HEK293 (cell line): ENCODE data around the gene KLHL5.

Experiments used
- CTCF ChIA-PET: fragments of 350-600 bp; formaldehyde crosslinking; extraction: SDS; loops from one replicate; lab custom pipeline; 2021; ENCODE audit warnings: antibody characterized with exemption; lab: Yijun Ruan, JAX
- POLR2A ChIA-PET: fragments of 300-600 bp; formaldehyde crosslinking; extraction: SDS; loops from one replicate; lab custom pipeline; 2020; ENCODE audit warnings: antibody characterized with exemption, inconsistent platforms; lab: Yijun Ruan, JAX
- H3K27ac ChIP-seq: fragments of 200-500 bp; sonication (Bioruptor generic); 2 replicates; pipeline ENCODE4 v1.5.1; 2014; ENCODE audit warnings: low read depth, low read length, control low read depth, inconsistent platforms; ENCODE audit errors: extremely low read depth
- H3K36me3 ChIP-seq, 2 experiments: fragments of 200-500 bp in 1 of 2; sonication (Bioruptor generic) in 1 of 2; 1 replicate in 1 of 2; 2 replicates in 1 of 2; pipeline ENCODE4 v1.5.1; 2014 to 2017; ENCODE audit warnings: inconsistent platforms in 2 of 2, low read length in 2 of 2; ENCODE audit not compliant: control insufficient read depth in 2 of 2, insufficient read depth in 1 of 2
- H3K4me1 ChIP-seq: fragments of 200-500 bp; sonication (Bioruptor generic); 2 replicates; pipeline ENCODE4 v1.5.1; 2014; ENCODE audit warnings: mild to moderate bottlenecking, low read length, inconsistent platforms; ENCODE audit not compliant: control insufficient read depth, insufficient read depth
- H3K4me3 ChIP-seq: 2 replicates; pipeline ENCODE4 v1.5.1; 2011; ENCODE audit warnings: low read depth, mild to moderate bottlenecking, control low read depth, low read length, moderate library complexity
- H3K9me3 ChIP-seq: fragments of 200-500 bp; sonication (Bioruptor generic); 2 replicates; pipeline ENCODE4 v1.5.1; 2014; ENCODE audit warnings: low read depth, low read length, inconsistent platforms; ENCODE audit not compliant: control insufficient read depth, insufficient read depth
- ATF2 ChIP-seq: fragments of 450-650 bp; formaldehyde crosslinking; IDR thresholded peaks from 2 replicates; pipeline ENCODE4 v1.5.1; 2016; ENCODE audit warnings: missing biosample characterization, missing genetic modification characterization, low read depth
- ELK4 ChIP-seq: IDR thresholded peaks from 2 replicates; pipeline ENCODE4 v1.6.1; 2011; ENCODE audit warnings: mild to moderate bottlenecking, low read depth, low read length, borderline replicate concordance
- GFI1B ChIP-seq: fragments of 450-650 bp; formaldehyde crosslinking; IDR thresholded peaks from 2 replicates; pipeline ENCODE4 v1.5.1; 2016; ENCODE audit warnings: missing biosample characterization, missing genetic modification characterization
- OVOL3 ChIP-seq: fragments of 450-650 bp; formaldehyde crosslinking; IDR thresholded peaks from 2 replicates; pipeline ENCODE4 v1.5.1; 2016; ENCODE audit warnings: missing biosample characterization, missing genetic modification characterization
- PRDM4 ChIP-seq: fragments of 450-650 bp; formaldehyde crosslinking; IDR thresholded peaks from 2 replicates; pipeline ENCODE4 v1.5.1; 2017; ENCODE audit warnings: missing biosample characterization, missing genetic modification characterization
- REPIN1 ChIP-seq: fragments of 450-650 bp; formaldehyde crosslinking; IDR thresholded peaks from 2 replicates; pipeline ENCODE4 v1.5.1; 2017; ENCODE audit warnings: missing biosample characterization, missing genetic modification characterization, low read depth
- REST ChIP-seq: fragments of 450-650 bp; formaldehyde crosslinking; IDR thresholded peaks from 2 replicates; pipeline ENCODE4 v1.5.1; 2016; ENCODE audit warnings: missing biosample characterization, missing genetic modification characterization
- SP2 ChIP-seq: fragments of 450-650 bp; formaldehyde crosslinking; IDR thresholded peaks from 2 replicates; pipeline ENCODE4 v1.5.1; 2016; ENCODE audit warnings: missing biosample characterization, missing genetic modification characterization
- ZNF148 ChIP-seq: fragments of 450-650 bp; formaldehyde crosslinking; IDR thresholded peaks from 2 replicates; pipeline ENCODE4 v1.5.0; 2017; ENCODE audit warnings: missing biosample characterization, missing genetic modification characterization, borderline replicate concordance
- ZNF18 ChIP-seq: fragments of 450-650 bp; formaldehyde crosslinking; IDR thresholded peaks from 2 replicates; pipeline ENCODE4 v1.5.1; 2016; ENCODE audit warnings: missing biosample characterization, missing genetic modification characterization
- ZNF24 ChIP-seq: fragments of 450-650 bp; formaldehyde crosslinking; IDR thresholded peaks from 2 replicates; pipeline ENCODE4 v1.5.1; 2016; ENCODE audit warnings: missing biosample characterization, missing genetic modification characterization
- ZNF302 ChIP-seq: fragments of 450-650 bp; formaldehyde crosslinking; IDR thresholded peaks from 2 replicates; pipeline ENCODE4 v1.5.1; 2016; ENCODE audit warnings: missing biosample characterization, missing genetic modification characterization, low read depth
- ZNF335 ChIP-seq: fragments of 450-650 bp; formaldehyde crosslinking; conservative IDR thresholded peaks from 2 replicates; pipeline ENCODE4 v1.5.1; 2016; ENCODE audit warnings: missing biosample characterization, missing genetic modification characterization
- ZNF394 ChIP-seq: fragments of 450-650 bp; formaldehyde crosslinking; IDR thresholded peaks from 2 replicates; pipeline ENCODE4 v1.5.1; 2016; ENCODE audit warnings: missing biosample characterization, missing genetic modification characterization, mild to moderate bottlenecking, moderate library complexity, borderline replicate concordance
- ZNF404 ChIP-seq: fragments of 450-650 bp; formaldehyde crosslinking; IDR thresholded peaks from 2 replicates; pipeline ENCODE4 v1.5.1; 2017; ENCODE audit warnings: missing biosample characterization, missing genetic modification characterization
- ZNF416 ChIP-seq: fragments of 450-650 bp; formaldehyde crosslinking; IDR thresholded peaks from 2 replicates; pipeline ENCODE4 v1.5.1; 2016; ENCODE audit warnings: missing biosample characterization, missing genetic modification characterization
- ZNF510 ChIP-seq: fragments of 450-650 bp; formaldehyde crosslinking; IDR thresholded peaks from 2 replicates; pipeline ENCODE4 v1.5.1; 2018; ENCODE audit warnings: mild to moderate bottlenecking, missing genetic modification characterization, missing biosample characterization; ENCODE audit not compliant: insufficient replicate concordance
- ZNF514 ChIP-seq: fragments of 450-650 bp; formaldehyde crosslinking; IDR thresholded peaks from 2 replicates; pipeline ENCODE4 v1.5.1; 2016; ENCODE audit warnings: missing biosample characterization, missing genetic modification characterization
- ZNF544 ChIP-seq: fragments of 450-650 bp; formaldehyde crosslinking; IDR thresholded peaks from 2 replicates; pipeline ENCODE4 v1.5.0; 2017; ENCODE audit warnings: missing biosample characterization, missing genetic modification characterization
- ZNF571 ChIP-seq: fragments of 450-650 bp; formaldehyde crosslinking; IDR thresholded peaks from 2 replicates; pipeline ENCODE4 v1.5.0; 2017; ENCODE audit warnings: missing biosample characterization, missing genetic modification characterization

Gene KLHL5

GRCh38 chr4:39154009-39154408 lies 92.0 kb downstream of the KLHL5 start (continued):
- TF ChIP-seq ATF2 (tag by site-specific recombination): no peak
- TF ChIP-seq, all 188 proteins: peak for 0

- Histone ChIP-seq H3K9me3 (no peaks in the 10 kb centered on the region), H3K4me1 (no peaks in the 10 kb centered on the region), H3K36me3 (no peaks in the 10 kb centered on the region), H3K4me3 (no peak overlapping the region), H3K27ac (no peak overlapping the region)
- ChIA-PET POLR2A (no interaction called here), CTCF (no interaction called here)
- TF ChIP-seq ZNF18 (no peak), ZNF404 (tag by site-specific recombination) (no peak), ZNF514 (tag by site-specific recombination) (no peak), REST (tag by site-specific recombination) (no peak), ZNF544 (tag by site-specific recombination) (no peak), REPIN1 (tag by site-specific recombination) (no peak), ZNF510 (no peak), ZNF148 (tag by site-specific recombination) (no peak), ZNF416 (no peak)
Measured at GRCh38 chr4:39157520-39157919, 95.5 kb downstream of the KLHL5 start.

- TF ChIP-seq GFI1B (tag by site-specific recombination) (no peak), ZNF24 (no peak), OVOL3 (no peak), ELK4 (no peak), ZNF302 (tag by site-specific recombination) (no peak), ZNF335 (tag by site-specific recombination) (no peak), SP2 (tag by site-specific recombination) (no peak), ZNF571 (tag by site-specific recombination) (no peak), PRDM4 (tag by site-specific recombination) (no peak), ZNF394 (tag by site-specific recombination) (no peak)
- CTCF ChIA-PET: interaction anchor here (1.1 kb wide), 1 partner anchor 306 kb away, joined by 3 read pairs; no protein-coding TSS in a partner anchor
- Histone ChIP-seq H3K4me1 (no peaks in the 10 kb centered on the region), H3K9me3 (no peaks in the 10 kb centered on the region), H3K4me3 (no peak overlapping the region), H3K36me3 (no peaks in the 10 kb centered on the region), H3K27ac (no peak overlapping the region)
- POLR2A ChIA-PET: no interaction called here
Measured at GRCh38 chr4:39166177-39166576, 104.1 kb downstream of the KLHL5 start.
